HG02623 (cell line): ENCODE measurements around the gene FBXO42.

Source experiments
- ATAC-seq: cut with Tn5 transposase; IDR thresholded peaks from one replicate; pipeline ENCODE4 v1.9.1; 2021; ENCODE audit warnings: moderate library complexity; ENCODE audit not compliant: unreplicated experiment

Gene FBXO42

DNA sequence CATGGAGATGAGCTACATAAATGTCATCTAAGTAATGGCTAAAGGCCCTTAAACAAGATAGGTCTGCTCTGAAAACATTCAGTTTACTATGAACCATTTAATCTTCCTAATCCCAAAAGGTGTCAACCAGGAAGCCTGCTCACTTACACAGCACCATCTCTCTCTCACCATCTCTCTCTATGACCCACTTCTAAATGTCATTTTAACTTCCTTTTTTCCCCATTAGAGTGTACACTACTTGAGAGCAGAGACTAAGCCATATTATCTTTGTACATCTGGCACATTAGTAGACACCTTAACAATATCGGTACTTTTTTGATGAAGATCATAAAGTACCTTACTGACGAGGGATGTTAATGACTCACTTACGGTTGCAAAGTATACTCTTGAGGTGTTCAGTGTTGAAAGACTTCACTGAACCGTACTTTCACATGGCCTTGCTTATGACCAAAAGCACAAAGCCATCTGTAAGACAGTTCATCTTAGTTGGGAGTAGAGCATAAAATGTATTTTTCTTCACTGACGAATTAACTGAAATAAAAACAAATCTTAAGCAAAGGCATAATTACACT, 25.4 kb downstream of the FBXO42 start:
- no peak for ATAC-seq

DNA sequence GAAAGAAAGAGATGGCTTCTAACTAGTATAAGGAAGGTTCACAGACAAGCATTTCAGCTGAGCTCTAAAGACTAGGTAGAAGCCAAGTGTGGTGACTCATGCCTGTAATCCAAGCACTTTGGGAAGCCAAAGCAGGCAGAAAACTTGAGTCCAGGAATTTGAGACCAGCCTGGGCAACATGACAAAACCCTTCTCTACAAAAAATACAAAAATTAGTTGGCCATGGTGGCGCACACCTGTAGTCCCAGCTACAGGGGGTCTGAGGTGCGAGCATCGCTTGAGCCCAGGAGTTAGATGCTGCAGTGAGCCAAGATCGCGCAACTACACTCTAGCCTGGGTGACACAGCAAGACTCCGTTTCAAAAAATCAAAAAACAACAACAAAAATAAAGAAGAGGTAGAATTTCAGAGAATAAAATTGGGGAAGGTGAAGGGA, 27.8 kb downstream of the FBXO42 start:
- no peak for ATAC-seq

DNA sequence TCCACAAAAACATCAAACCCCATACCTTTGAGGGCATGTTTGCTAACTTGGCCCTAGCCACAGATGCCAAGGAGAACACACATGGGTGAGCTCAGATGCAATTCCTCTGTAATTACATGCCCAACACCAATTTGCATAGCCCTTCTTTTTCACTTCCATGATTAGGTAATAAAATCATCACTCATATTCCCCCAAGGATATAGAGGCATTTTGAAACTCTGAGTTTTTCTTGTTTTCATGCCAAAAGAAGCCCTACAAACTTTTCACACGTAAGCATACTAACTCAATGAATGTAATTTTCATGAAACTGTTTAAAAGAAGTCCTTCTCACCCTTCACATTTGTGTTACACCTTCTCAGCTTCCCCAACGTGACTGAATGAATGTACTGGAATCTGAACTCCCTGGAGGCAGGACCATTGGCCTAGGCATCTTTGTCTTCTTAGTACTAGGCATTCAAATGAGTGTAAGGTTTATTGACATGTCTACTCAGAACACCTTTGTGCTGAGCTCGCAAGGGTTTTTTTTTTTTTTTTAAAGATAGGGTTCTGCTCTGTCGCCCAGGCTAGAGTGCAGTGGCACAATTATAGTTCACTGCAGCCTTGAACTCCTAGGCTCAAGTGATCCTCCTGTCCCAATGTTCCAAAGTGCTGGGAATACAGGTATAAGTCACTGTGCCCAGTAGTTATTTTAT, 31.0 kb downstream of the FBXO42 start:
- ATAC-seq, result no peak

DNA sequence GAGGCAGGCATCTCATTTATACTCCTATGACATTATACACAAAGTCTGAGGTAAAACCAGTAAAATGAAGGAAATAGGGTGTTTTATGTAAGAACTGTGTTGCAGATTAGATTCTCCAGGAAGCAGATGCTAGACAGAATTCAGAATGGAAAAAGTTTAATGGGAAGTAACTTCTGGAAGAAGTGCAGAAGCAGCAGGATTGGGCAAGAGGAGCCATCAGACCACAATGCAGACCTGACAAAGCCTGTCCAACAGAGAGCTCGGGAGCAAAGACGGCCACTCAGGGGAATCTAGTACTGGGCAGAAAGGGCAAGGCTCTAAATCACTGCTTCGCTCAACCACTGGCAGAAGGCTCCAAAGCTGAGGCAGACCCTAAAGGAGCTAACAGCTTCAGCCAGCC, 33.7 kb downstream of the FBXO42 start:
- no peak for ATAC-seq

DNA sequence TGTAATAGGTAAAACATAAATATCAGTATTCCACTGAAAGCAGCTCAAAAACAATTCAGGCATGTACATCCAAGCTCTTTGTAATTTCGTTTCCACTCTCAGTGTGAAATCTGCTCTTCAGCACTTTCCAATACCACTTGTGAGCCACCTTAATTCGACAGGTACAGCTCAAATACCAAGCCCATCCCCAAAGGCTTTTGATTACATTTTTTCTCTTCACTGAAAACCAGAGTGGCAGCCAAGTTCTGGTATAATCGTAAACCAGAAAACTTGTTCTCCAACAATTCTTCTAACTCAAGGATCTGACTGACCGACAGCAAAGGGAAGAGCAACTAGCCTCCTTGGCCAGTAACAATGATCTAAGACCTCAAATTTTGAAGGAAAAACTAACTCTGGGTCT, 36.8 kb downstream of the FBXO42 start:
- ATAC-seq, result no peak

DNA sequence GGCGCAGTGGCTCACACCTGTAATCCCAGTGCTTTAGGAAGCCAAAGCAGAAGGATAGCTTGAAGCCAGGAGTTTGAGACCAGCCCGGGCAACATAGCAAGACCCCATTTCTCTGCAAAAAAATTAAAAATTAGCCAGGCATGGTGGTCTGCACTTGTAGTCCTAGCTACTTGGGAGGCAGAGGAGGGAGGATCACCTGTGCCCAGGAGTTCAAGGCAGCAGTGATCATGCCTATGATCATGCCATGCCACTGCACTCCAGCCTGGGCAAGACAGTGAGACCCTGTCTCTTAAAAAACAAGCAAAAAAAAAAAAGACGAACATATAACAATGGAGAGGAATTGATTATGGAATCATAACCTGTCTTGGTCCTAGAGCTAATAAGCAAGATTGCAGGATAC, 45.1 kb downstream of the FBXO42 start:
- ATAC-seq, result no peak

DNA sequence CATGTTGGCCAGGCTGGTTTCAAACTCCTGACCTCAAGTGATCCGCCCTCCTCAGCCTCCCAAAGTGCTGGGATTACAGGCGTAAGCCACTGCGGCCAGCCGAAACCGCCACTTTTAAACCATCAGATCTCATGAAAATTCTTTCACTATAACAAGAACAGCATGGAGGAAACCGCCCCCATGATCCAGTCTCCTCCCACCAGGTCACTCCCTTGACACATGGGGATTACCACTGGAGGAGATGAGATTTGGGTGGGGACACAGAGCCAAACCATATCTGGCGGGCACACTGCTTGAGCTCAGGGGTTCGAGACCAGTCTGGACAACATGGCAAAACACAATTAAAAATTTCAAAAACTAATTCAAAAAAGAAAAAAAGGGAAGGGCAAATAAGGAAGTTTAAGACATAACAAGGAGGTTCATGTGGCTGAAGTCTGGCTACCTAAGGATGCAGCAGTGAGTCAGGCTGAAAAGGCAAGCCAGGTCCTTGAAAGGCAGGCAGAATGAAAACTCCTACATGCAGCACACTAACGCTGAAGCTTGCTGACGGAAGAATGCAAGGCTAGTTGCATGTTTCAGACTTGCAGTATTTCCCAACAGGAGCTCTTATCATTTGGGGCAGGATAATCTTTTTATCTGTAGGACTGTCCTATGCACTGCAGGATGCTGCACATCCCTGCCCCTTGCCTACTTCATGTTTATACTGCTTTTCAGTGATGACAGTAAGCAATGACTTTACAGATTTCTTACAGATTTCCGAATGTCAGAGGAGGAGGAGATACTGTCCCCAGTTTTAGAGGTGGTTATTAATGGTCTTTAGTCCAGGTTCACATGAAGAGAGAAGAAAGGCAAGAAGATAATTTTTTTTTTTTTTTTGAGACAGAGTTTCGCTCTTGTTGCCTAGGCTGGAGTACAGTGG, 49.3 kb downstream of the FBXO42 start:
- ATAC-seq, result no peak

DNA sequence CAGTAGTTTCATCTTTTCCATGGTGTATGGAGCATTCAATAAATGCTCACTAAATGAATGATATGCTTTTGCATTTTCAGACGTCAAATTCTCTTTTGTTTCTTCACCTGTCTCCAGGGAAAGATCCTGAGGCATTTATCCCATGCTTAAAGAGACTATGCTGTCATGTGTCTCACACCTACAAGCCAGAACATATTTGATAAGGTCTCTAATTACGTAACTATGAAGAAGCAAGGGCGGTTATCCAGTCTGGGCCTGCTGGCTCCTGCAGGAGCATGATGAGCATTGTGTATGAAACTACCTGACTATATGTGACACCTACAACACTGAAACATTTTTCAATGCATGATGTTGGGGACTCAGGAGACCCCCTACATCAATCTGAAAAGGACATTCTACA, 51.8 kb downstream of the FBXO42 start:
- ATAC-seq, result no peak

DNA sequence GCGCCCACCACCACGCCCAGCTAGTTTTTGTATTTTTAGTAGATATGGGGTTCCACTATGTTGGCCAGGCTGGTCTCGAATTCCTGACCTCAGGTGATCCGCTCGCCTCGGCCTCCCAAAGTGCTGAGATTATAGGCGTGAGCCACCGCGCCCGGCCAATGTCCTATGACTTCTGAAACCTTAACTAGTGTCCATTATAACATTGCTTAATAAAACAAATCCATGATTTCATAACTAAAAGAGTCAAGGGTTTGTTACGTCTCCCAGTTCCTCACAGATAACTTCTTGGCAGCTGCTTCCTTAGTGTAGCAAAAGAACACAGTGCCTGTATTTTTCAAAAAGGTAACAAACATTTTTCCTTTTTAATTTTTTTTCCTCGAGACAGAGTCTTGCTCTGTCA, 53.6 kb downstream of the FBXO42 start:
- ATAC-seq, result no peak

DNA sequence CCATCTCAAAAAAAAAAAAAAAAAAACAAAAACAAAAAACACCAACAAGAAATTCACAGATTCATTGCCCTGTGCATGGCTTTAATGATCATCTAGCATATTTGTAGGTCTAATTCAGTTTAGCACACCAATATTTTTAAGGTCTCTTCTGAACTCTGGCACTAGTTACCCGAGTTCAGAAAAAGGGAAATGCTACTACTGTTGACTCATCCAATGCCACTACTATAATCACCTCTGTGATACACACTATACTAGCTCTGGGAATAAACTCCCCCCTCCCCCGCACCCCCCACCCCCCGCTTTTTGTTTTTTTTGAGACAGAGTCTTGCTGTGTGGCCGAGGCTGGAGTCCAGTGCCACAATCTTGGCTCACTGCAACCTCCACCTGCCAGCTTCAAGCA, 55.6 kb downstream of the FBXO42 start:
- ATAC-seq, result no peak

DNA sequence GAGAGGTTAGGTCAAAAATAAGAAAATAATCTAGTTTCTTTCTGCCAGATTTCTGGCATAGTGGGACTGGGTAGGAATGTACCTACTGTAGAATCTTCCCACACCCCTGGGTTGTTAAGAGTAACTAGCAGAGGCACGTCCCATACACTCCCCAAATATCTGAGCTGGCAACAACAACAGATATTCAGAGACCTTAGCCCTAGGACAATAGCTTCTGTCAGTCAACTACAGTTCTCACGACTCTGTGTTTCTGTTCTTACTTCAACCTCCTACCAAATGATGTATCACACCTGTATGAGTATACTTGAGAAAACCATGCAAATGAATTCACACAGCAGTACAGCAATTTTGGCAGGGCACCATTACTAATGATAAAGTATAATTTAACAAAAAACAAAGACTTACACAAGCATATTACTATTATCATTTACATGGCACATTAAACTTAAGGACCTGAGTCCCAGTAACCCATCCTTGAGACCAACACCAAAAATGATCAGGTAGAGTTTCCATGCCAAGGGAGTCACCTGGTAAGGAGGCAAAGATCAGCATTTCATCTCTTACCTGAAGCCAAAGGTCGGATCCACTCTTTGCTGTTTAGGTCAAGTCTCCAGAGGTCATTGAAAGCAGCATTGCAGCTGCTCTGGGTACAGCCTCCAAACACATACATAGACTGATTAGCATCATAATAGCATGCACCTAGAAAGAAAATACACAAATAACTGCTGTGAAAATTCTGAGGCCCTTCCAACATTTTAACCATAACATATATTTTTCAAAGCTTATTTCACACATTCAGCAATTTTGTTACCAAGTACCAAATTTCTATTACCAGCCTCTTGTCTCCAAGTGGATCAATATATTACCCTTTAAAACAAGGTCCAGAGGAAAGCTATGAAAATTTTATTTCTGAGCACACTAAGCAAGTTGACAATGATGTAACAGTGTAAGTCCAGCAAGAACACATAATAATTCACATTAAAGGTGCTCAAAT, 57.8 kb downstream of the FBXO42 start:
- no peak for ATAC-seq

DNA sequence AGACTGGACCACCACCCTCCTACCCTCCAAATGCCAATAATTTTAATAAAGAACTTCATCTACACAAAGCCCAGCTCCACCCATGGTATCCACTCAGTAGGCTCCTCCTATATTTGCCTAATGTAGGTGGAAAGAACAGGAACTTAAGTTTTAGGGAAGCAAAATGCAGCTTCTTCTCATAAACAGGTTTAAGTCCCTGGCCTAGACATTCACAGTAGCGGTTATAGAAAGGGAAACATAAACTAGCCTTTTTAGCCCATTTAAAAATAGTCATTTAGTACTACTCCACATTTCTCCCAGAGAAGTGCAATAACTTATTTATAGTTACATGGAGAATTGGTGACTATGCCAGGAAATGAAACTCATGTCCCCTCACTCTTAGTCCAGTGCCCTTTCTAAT, 58.7 kb downstream of the FBXO42 start:
- no peak for ATAC-seq

DNA sequence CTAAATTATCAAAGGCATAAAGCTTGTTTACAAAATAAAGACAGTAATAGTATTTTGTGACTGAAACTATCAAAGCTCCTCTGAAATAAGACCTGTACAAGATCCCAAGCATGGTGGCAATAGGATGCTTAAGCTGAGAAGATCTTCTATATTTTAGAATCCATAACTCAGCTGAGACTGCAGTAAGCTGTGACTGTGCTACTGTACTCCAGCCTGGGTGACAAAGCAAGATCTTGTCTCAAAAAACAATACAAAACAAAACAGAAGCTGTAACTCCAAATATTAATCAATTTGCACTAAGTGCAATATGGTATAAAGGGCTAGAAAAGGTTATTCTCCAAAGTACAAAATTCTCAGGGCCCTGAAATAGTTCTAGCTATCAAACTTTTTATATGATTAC, 59.5 kb downstream of the FBXO42 start:
- no peak for ATAC-seq

DNA sequence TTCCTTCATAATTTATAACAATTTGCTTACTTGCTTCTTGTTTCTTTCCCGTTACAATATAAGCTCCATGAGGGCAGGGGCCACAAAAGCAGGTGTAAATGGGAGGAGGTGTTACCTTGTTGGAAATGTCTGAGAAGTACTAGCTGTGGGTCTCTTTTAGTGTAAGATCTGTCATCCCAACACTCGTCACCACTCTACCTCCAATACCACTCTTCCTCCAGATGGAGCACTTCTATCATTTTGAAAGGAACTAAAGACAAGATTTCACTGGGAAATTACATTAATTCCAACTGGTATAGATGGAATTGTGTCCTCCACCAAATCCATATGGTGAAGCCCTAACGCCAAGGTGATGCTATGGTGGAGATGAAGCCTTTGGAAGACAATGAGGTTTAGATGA, 62.3 kb downstream of the FBXO42 start:
- no peak for ATAC-seq

DNA sequence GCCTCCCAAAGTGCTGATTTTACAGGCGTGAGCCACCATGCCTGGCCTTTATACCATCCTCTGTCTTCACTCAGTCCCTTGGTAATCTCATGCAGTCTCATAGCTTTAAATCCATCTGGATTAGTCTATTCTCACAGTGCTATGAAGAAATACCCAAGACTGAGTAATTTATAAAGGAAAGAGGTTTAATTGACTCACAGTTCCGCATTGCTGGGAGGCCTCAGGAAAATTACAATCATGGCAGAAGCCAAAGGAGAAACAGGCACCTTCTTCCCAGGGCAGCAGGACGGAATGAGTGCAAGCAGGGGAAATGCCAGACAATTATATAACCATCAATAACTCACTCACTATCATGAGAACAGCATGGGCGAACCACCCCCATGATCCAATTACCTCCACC, 66.2 kb downstream of the FBXO42 start:
- ATAC-seq, result no peak

DNA sequence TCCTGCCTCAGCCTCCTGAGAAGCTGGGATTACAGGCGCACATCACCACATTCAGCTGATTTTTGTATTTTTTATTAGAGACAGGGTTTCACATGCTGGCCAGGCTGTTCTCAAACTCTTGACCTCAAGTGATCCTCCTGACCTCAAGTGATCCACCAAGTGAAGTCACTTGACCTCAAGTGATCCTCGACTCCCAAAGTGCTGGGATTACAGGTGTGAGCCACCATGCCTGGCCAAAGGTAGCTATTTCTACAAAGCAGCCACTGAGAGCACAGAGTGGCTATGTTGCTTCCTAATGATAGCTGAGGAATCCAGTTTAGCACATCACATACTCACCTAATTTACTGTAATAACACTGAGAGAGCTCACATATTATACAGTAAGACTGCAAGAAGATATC, 70.5 kb downstream of the FBXO42 start:
- no peak for ATAC-seq

DNA sequence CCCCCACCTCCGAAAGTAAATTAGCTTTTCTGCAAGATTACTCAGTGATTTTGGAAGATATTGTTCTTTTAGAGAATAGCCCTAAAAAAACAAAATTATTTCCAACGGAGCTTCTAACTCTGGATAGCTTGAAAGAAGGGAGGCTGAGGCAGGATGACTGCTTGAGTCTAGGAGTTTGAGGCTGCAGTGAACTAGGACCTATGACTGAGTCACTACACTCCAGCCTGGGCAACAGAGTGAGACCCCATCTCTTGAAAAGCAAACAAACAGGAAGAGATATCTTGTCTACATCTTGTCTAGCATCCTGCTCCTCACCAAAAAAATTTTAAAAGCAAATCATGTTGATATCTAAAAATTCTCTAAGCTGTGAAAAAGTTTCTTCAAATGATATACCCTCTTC, 73.1 kb downstream of the FBXO42 start:
- ATAC-seq, result no peak

DNA sequence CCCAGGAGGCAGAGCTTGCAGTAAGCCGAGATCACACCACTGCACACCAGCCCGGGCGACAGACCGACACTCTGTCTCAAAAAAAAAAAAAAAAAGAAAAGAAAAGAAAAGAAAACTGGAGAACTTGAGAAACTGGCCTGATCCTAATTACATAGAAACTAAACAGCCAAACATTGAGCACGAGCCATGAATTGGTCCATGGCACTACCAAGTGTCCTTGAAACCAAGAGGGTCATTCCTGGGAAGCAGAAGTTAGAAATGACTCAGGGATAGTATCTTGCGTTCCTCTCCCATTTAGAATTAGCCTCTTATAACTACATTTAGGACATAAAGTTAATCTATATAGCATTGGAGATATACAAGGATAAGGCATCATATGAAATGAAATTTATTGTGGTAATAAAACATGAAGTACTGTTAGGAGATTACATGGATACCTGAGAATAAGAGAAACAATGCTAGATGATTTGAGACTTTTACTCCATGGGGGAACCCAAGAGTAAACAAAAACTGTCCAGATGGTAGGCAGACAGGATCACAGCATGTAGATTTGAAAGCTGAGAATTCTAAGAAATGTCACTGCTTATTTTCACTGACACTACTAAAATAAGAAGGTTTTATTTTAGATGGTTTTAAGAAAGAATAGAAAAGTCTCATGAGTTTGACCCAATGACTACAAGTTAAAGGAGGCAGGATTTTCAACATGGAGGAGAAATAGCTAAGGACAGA, 75.8 kb downstream of the FBXO42 start:
- ATAC-seq, result no peak

DNA sequence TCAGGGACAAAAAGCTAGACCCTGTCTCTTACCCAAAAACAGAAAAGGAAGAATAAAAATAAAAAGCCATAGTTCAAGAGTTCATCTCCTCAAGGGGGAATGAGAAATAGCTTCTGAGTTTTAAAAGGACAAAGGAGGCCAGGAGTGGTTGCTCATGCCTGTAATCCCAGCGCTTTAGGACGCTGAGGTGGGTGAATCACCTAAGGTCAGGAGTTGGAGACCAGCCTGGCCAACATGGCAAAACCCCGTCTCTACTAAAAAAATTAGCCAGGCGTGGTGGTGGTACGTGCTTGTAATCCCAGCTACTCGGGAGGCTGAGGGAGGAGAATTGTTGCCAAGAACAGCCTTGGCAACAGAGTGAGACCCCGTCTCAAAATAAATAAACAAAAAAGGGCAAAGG, 76.7 kb downstream of the FBXO42 start:
- ATAC-seq, result no peak

DNA sequence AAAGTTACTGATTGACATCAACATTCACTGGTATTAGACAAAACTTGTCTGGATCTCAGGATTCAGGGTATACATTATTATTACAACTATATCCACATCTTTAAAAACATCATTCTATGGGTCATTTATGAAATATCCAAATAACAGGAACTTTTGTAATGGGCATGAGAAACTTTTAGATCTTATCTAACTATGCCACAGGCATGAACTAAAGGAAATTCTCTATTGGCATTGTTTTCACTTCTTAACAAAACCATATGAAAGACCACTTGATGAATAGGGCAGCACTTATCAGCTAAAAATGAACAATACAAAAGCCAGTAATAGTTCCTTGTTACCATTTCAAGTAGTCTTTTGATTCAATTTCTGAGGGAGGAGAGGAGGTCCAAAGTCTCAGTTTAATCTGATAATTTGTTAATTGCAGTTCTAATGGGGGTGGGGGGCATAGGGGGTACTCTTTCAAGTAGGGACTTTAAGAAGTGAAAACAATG, 84.5 kb downstream of the FBXO42 start:
- ATAC-seq, result no peak
